ENCODE data around the gene TEX51.

TEX51 gene

GRCh38 chr2:126891681-126892500 lies 6.8 kb upstream of the TEX51 start:
- no peaks in the 10 kb centered on the region for H3K79me2 ChIP-seq (ENCODE audit: low read length)
- H3K4me2 ChIP-seq (ENCODE audit: low read length): no peak overlapping the region
- H3K36me3 ChIP-seq (replicated peaks; ENCODE audit: low read depth, low read length): no peaks in the 10 kb centered on the region
- H4K20me1 ChIP-seq (ENCODE audit: insufficient read depth, low read length): no peaks in the 10 kb centered on the region
- no peak overlapping the region for H2AFZ ChIP-seq (ENCODE audit: low read depth, low read length)
- H3K9ac ChIP-seq (ENCODE audit: low read length): no peak overlapping the region
- H3K27ac ChIP-seq (ENCODE audit: low read length): no peak overlapping the region
- H3K27me3 ChIP-seq (ENCODE audit: low read depth, low read length): no peaks in the 10 kb centered on the region
- no peaks in the 10 kb centered on the region for H3K9me3 ChIP-seq (ENCODE audit: insufficient read depth, low read length)
- no peaks in the 10 kb centered on the region for H3K4me1 ChIP-seq (ENCODE audit: low read length)
- H3K4me3 ChIP-seq (ENCODE audit: low read length): no peak overlapping the region
- TF ChIP-seq EZH2phosphoT487 (IDR thresholded peaks at IDR 0.05; ENCODE audit: low read depth) (no peak), CTCF (IDR thresholded peaks at IDR 0.05; ENCODE audit: low read depth, low read length) (no peak)

- Histone ChIP-seq H3K4me3 (ENCODE audit: low read length) (no peak overlapping the region), H4K20me1 (ENCODE audit: insufficient read depth, low read length) (no peaks in the 10 kb centered on the region), H3K9me3 (ENCODE audit: insufficient read depth, low read length) (no peaks in the 10 kb centered on the region), H3K27me3 (ENCODE audit: low read depth, low read length) (no peaks in the 10 kb centered on the region), H3K4me2 (ENCODE audit: low read length) (no peak overlapping the region), H3K36me3 (replicated peaks; ENCODE audit: low read depth, low read length) (no peaks in the 10 kb centered on the region), H3K9ac (ENCODE audit: low read length) (no peak overlapping the region), H3K4me1 (ENCODE audit: low read length) (no peaks in the 10 kb centered on the region), H2AFZ (ENCODE audit: low read depth, low read length) (no peak overlapping the region), H3K79me2 (ENCODE audit: low read length) (no peaks in the 10 kb centered on the region), H3K27ac (ENCODE audit: low read length) (no peak overlapping the region)
- TF ChIP-seq EZH2phosphoT487 (IDR thresholded peaks at IDR 0.05; ENCODE audit: low read depth) (no peak), CTCF (IDR thresholded peaks at IDR 0.05; ENCODE audit: low read depth, low read length) (no peak)
These were observed 5.5 kb upstream of the TEX51 start for GRCh38 chr2:126893153-126893552.

DNA sequence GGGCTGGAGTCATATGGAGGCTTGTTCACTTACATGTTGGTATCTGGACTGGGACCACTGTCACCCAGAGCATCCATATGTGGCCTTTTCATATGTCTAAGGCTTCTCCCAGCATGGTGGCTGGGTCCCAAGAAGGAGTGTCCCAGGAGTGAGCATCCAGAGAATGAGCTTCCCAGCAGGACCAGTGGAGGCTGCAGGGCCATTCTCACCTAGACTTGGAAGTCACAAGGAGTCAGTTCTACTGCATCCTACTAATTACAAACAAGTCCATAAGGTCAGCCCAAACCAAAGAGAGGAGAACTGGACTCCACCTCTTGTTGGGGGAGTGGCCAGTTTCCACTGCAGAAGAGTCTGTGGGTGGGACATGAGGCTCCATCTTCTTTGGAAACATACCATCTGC lies 5.1 kb upstream of the TEX51 start:
- H3K9me3 ChIP-seq (ENCODE audit: insufficient read depth, low read length): no peaks in the 10 kb centered on the region
- no peak overlapping the region for H2AFZ ChIP-seq (ENCODE audit: low read depth, low read length)
- H3K27me3 ChIP-seq (ENCODE audit: low read depth, low read length): no peaks in the 10 kb centered on the region
- H3K27ac ChIP-seq (ENCODE audit: low read length): no peak overlapping the region
- H3K9ac ChIP-seq (ENCODE audit: low read length): no peak overlapping the region
- no peaks in the 10 kb centered on the region for H3K4me1 ChIP-seq (ENCODE audit: low read length)
- no peaks in the 10 kb centered on the region for H4K20me1 ChIP-seq (ENCODE audit: insufficient read depth, low read length)
- H3K4me3 ChIP-seq (ENCODE audit: low read length): no peak overlapping the region
- H3K79me2 ChIP-seq (ENCODE audit: low read length): no peaks in the 10 kb centered on the region
- TF ChIP-seq EZH2phosphoT487 (IDR thresholded peaks at IDR 0.05; ENCODE audit: low read depth) (no peak), CTCF (IDR thresholded peaks at IDR 0.05; ENCODE audit: low read depth, low read length) (no peak)
- no peaks in the 10 kb centered on the region for H3K36me3 ChIP-seq (replicated peaks; ENCODE audit: low read depth, low read length)
- no peak overlapping the region for H3K4me2 ChIP-seq (ENCODE audit: low read length)

DNA sequence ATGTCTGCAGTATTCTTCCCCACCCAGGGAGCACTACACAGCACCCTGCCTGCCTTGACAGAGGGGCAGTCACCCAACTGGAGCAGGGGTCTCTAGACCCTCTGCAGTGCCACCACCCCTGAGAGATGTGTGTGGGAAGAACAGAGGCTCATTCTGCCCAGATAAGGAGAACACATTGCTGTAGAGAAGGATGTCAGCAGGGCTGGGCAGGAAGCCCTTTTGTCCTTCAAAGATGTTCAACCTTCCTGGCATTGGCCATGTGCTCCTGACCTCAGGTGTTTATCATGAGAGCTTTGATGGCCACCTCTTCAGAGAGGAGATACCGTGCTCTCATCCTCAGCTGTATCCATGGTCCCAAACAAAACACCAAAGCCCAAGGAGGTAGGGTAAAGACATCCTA lies 4.6 kb upstream of the TEX51 start:
- no peaks in the 10 kb centered on the region for H3K4me1 ChIP-seq (ENCODE audit: low read length)
- H2AFZ ChIP-seq (ENCODE audit: low read depth, low read length): no peak overlapping the region
- TF ChIP-seq EZH2phosphoT487 (IDR thresholded peaks at IDR 0.05; ENCODE audit: low read depth) (no peak), CTCF (IDR thresholded peaks at IDR 0.05; ENCODE audit: low read depth, low read length) (no peak)
- H3K27ac ChIP-seq (ENCODE audit: low read length): no peak overlapping the region
- H3K27me3 ChIP-seq (ENCODE audit: low read depth, low read length): no peaks in the 10 kb centered on the region
- no peaks in the 10 kb centered on the region for H3K9me3 ChIP-seq (ENCODE audit: insufficient read depth, low read length)
- H4K20me1 ChIP-seq (ENCODE audit: insufficient read depth, low read length): no peaks in the 10 kb centered on the region
- H3K9ac ChIP-seq (ENCODE audit: low read length): no peak overlapping the region
- H3K36me3 ChIP-seq (replicated peaks; ENCODE audit: low read depth, low read length): no peaks in the 10 kb centered on the region
- no peak overlapping the region for H3K4me3 ChIP-seq (ENCODE audit: low read length)
- H3K79me2 ChIP-seq (ENCODE audit: low read length): no peaks in the 10 kb centered on the region
- no peak overlapping the region for H3K4me2 ChIP-seq (ENCODE audit: low read length)

Measured in OCI-LY3 (cell line).